Stimulated activated CD8-positive, alpha-beta memory T cell treated with anti-CD3 and anti-CD28 coated beads, Interleukin-4, amount 100 ng/mL, for 4 hours (primary cell): ENCODE measurements around the gene PIGH.
"Not testable (repeated sequence)": the region's sequence is repeated elsewhere in the genome, so short reads cannot be mapped to it uniquely, and the experiment has no call there.

ENCODE experiments used
- DNase-seq, 2 donors: peaks; one replicate each; pipeline ENCODE4 v3.0.0-alpha.2; 2020; ENCODE audit warnings: low read depth in 2 of 2, low spot score in 1 of 2

PIGH gene

GRCh38 chr14:67553547-67553946, 46.5 kb downstream of the PIGH start:
- no peak for DNase-seq

GRCh38 chr14:67551940-67552339, 48.1 kb downstream of the PIGH start:
- DNase-seq = no peak

GRCh38 chr14:67551123-67551522, 48.9 kb downstream of the PIGH start:
- no peak for DNase-seq

GRCh38 chr14:67549734-67550133, 50.3 kb downstream of the PIGH start:
- no peak for DNase-seq

DNA sequence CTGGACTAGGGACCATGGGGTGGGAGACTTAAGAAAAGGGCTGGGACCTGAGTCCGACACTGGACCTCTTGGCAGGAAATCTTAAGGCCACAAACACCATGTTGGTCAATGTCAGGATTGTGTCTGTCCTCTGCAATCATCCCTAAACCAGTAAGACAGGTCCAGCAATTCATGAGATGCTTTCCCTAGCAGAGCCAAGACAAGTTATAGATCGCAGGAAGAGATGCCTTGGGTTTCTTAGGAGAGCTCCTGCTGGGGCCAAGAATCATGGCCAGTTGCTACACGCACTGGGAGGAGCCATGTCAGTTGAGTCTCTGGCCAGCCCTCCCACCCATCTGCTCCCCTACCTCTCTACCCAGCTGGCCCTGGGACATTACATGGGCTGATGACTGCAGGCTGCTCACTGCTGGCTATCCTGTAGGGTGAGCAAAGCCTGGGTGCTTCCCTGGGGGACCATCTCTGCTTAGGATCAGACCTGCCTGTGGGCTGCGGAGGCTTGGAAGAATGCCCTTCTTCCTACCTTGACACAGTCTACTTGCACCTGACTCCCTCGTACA, 52.8 kb downstream of the PIGH start:
- no peak for DNase-seq

DNA sequence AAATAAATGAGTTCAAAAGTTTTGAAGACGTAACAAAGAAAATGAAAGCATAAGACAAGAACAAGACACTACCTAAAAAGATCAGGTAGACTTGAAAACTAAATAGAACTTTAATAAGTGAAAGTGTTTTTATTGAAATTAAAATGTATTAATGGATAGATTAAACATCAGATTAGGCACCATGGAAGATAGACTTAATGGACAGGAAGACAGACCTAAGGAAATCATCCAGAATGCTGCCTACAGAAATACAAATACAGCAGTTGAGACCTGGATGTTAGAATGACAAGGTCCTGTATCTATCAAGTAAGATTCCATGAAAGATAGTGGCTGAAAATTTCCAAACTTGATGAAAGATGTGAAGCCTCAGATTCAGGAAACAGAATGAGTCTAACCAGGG, 55.5 kb downstream of the PIGH start:
- no peak for DNase-seq

GRCh38 chr14:67542620-67543019, 57.4 kb downstream of the PIGH start:
- not testable (repeated sequence) for DNase-seq

DNA sequence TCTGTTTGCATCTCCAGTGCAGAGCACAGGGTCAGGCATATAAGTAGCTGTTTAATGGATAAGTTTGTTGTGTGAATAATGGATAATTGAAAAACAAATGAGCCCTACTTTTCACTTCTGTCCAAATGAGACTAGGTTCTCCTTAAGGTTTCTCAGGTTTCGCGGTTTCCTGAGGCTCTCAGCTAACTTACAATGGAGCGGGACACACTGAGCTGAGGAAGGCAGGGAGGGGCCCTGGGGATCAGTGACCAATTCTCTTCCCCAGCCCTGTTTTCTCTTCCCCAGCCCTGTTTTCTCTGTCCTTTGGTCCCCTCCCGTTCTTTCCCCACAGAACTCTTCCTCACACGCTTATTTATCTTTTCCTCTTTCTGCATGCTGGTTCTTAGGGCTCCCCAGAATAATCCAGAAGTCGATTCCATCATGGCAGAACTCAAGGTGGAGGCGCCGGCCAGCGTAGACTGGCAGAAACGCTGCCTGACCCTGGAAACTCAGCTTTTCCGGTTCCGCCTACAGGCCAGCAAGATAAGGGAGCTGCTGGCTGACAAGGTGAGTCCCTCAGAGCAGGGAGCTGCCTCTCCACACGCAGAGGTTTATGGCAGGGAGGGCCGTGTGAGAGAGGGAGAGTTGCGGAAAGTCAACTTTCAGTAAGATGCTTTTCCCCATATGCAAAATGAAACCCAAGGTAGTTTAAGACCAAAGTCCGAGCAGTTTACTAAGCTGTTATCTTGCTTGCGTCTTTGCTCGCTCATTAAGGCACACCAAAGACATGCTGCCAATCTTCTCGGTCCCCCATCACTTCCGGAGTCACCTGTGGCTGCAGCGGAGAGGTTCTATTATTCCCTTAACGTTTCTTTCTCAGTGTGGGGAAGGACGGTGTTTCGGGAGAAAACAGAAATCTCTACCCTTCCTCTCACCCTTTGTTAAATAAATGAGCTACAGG, 58.4 kb downstream of the PIGH start:
- DNase-seq = no peak
